Left hindlimb (tissue), 1 donor: ENCODE results near the gene RNF214.
"Not testable (repeated sequence)": the region's sequence is repeated elsewhere in the genome, so short reads cannot be mapped to it uniquely, and the experiment has no call there.

Source experiments
- DNase-seq: peaks from one replicate; pipeline ENCODE4 v3.0.0-alpha.2; 2018

RNF214 gene

DNA sequence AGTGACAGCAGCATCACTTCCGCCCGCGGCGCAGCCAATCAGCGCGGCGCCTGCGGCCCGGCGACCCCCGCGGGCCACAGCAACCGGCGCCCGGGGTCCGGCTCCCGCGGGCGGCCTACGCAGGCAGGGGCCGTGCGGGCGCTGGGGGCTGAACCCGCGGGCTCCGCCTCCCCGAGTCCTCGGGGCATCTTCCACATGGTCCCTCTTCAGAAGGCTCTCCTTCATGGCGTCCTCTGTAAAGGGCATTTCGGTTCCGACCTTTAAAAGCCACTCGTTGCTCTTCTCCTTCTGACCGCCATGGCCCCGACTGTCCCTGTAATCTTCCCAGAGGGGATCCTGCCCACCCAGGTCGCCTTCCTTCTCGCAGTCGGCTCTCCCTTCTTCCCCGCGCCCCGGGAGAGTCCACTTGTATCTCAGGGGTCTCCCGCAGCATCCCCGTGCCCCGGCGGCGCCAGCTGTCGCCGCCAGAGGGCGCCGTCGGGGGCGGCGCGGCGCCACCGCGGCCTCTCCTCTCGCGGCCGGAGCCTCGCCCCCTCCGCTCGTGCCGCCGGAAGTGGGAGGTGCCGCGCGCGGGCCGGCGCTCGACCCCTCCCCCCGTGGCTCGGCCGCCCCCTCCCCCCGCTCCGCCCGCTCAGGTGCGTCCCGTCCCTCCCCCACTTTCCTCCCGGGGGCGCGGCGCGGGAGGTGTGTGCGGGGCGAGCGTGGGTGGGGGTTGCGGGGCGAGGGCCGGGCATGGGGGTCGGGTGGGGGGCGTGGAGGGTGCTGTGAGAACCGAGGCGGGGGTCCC, at the start of gene RNF214:
TSS of gene RNF214 (plus strand) at position 580 of the 787 bp plus-strand sequence. CDS start 1,602 bp downstream, outside the sequence.
- DNase-seq = peak; percentile 87

DNA sequence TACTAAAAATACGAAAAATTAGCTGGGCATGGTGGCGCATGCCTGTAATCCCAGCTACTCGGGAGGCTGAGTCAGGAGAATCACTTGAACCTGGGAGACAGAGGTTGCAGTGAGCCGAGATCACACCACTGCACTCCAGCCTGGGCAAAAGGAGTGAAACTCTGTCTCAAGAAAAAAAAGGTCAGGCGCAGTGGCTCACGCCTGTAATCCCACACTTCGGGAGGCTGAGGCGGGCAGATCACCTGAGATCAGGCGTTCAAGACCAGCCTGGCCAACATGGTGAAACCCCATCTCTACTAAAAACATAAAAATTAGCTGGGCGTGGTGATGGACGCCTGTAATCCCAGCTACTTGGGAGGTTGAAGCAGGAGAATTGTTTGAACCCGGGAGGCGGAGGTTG, 49.3 kb upstream of the RNF214 start:
- not testable (repeated sequence) for DNase-seq

DNA sequence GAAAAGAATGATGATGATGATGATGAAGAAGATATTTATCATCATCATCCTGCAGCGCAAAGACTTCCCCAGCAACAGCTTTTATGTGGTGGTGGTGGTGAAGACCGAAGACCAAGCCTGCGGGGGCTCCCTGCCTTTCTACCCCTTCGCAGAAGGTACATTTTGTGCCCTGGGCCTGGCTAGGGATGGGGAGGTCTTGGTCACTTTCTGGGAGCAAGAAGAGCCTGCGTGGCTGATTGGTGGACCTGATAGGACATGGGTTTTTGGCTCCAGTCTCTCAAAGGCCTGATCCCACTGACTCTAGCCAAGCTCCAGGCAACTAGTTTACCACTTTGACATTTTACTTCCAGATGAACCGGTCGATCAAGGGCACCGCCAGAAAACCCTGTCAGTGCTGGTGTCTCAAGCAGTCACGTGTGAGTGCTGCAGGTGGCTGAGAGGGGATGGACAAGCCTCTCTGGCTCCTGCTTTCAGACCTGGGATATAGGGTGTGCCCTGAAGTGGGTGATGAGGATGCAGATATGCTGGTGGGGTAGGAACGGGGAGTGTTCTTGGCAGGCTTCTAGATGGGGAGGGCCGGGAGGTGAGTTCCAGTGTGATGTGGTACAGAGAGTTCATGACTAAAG, 48.6 kb upstream of the RNF214 start:
- no peak for DNase-seq

GRCh38 chr11:117185736-117186430, 46.6 kb upstream of the RNF214 start:
- no peak for DNase-seq

DNA sequence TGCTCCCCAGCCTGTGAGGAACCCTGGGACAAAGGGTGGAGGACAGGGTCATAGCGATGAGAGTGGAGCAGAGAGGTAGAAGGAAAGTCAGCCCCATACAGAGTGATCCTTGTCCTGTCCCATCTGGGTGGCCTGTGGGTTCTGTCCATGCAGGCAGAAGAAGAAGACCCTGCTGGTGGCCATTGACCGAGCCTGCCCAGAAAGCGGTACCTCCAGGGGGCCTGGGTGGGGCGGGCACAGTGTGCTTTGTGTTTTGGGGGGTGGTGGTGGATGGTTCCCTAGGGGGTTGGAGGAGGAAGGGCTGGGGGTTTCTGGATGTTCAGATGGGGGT, 46.1 kb upstream of the RNF214 start:
- no peak for DNase-seq

DNA sequence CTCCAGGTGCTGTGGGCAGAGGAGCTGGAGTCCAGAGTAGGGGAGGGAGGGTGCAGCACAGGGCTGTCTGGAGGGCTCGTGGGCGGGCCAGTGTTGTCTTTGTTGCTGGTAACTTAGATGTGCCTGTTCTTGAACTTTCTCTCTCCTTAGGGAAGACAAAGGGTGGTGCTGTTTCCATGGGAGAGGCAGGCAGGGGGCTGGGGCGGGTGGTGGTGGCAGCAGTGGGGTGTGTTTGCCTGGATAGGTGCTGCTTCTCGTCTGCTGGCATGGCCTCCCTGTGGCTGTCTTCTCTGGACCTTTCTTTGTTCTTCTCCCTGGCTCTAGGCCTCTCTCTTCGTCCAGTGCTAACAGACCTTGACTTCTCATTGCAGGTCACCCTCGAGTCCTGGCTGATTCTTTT, 45.5 kb upstream of the RNF214 start:
- DNase-seq = no peak

DNA sequence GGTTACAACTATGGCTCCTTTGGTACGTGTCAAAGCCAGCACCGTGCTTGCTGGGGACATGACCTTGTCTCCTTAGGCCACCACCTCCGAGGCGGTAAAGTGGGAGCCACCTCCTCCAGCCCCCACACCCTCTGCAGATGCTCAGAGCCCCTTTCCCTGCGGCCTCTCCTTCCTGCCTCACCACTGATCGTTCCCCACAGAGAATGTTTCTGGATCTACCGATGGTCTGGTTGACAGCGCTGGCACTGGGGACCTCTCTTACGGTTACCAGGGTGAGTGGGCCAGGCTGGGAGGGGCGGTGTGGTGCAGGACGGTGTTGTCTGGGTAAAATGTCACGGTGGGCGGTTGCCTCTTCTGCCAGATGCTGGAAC, 45.1 kb upstream of the RNF214 start:
- DNase-seq = no peak

- DNase-seq = no peak
Measured at GRCh38 chr11:117187799-117188481, 44.5 kb upstream of the RNF214 start.

- DNase-seq = no peak
Measured at GRCh38 chr11:117188620-117189081, 43.8 kb upstream of the RNF214 start.

DNA sequence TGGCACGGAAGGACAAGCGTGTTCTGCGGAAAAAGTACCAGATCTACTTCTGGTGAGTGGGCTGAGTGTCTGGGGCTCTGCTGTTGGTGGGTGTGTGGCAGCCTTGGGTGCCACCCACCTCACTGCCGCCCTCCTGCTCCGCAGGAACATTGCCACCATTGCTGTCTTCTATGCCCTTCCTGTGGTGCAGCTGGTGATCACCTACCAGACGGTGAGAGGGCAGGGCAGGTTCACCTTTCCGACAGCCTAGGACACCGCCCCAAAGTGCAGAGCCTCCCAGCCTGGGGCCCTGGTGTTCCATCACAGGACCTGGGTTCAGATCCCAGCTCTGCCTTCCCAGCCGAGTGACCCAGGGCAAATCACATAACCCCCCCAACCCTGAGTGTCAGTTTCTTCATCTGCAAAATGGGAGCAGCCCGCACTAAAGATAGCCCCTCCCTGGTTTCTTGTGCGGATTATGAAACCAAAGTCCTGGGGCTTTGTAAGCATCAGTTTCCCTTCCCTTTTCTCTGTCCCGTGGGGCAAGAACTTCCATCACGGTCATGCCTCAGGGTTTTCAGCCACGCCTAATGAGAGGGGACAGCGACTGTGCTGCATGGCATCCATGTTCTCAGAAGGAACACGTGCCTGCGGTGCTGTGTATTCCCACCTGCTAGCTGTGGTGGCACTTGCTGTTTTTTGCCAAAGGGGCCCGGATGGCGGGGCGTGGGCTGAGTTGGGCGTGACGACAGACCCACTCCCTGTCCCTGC, 43.1 kb upstream of the RNF214 start:
- no peak for DNase-seq

GRCh38 chr11:117189941-117190544, 42.4 kb upstream of the RNF214 start:
- DNase-seq = no peak

GRCh38 chr11:117191680-117192400, 40.6 kb upstream of the RNF214 start:
- no peak for DNase-seq

DNA sequence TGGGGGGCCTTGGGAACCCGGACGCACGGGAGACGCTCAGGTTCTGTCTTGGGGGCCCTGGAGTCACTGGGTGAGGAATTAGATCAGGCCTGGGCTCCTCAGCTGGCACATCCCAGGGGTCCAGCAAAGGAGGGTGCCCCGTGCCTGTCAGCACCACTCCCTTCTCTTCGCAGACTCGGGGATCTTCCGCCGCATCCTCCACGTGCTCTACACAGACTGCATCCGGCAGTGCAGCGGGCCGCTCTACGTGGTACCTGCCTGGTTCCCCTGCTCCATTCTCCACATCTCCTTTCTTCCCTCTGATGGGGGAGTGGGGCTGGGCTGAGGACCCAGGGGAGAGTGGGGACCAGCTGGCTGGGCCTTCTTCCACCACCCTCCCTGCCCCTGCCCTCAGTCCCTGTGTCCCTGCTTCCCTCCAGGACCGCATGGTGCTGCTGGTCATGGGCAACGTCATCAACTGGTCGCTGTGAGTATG, 40.0 kb upstream of the RNF214 start:
- no peak for DNase-seq

DNA sequence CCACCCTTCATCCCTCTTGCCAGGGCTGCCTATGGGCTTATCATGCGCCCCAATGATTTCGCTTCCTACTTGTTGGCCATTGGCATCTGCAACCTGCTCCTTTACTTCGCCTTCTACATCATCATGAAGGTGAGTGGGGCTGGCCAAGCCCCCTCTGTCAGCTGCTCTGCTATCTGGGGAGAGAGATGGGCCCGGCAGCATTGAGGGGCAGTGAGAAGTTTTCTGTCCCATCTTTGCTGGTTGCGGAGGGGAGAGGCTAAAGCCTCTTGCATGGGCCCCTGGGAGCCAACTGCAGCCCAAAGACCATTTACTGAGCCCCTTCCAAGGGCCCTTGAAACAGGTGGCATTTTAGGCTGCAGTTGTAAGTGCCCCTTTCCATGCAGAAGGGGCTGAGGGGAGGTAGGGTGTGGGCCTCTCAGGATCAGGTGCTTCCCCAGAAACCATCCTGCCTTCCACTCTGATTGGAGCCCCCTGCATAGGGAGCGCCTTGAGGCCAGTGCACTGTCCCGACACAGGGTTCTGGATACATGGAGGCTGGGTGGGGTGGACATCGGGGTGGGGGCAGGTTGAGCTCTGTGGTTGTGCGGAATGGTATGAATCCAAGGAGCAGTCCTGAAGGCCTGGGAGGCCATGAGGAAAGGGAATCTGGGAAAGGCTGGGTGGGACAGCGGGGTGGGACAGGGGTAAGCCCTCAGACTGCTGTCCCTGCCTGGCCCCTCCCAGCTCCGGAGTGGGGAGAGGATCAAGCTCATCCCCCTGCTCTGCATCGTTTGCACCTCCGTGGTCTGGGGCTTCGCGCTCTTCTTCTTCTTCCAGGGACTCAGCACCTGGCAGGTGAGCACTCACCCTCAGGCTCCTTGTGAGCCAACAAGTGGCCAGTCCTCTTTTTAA, 39.1 kb upstream of the RNF214 start:
- DNase-seq = no peak

- no peak for DNase-seq
Measured at GRCh38 chr11:117194267-117194666, 38.2 kb upstream of the RNF214 start.

- DNase-seq = peak; percentile 4
Measured at GRCh38 chr11:117195258-117195657, 37.2 kb upstream of the RNF214 start.

DNA sequence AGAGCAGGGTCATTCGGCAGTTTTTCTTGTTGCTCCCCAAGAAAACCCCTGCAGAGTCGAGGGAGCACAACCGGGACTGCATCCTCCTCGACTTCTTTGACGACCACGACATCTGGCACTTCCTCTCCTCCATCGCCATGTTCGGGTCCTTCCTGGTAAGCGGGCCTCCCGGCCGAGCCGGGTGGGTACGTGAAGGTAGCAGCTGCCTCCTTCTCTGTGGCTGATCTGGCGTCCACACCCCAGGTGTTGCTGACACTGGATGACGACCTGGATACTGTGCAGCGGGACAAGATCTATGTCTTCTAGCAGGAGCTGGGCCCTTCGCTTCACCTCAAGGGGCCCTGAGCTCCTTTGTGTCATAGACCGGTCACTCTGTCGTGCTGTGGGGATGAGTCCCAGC, 36.7 kb upstream of the RNF214 start:
- peak; percentile 26 for DNase-seq

GRCh38 chr11:117197006-117197405, 35.5 kb upstream of the RNF214 start:
- peak; percentile 3 for DNase-seq

DNA sequence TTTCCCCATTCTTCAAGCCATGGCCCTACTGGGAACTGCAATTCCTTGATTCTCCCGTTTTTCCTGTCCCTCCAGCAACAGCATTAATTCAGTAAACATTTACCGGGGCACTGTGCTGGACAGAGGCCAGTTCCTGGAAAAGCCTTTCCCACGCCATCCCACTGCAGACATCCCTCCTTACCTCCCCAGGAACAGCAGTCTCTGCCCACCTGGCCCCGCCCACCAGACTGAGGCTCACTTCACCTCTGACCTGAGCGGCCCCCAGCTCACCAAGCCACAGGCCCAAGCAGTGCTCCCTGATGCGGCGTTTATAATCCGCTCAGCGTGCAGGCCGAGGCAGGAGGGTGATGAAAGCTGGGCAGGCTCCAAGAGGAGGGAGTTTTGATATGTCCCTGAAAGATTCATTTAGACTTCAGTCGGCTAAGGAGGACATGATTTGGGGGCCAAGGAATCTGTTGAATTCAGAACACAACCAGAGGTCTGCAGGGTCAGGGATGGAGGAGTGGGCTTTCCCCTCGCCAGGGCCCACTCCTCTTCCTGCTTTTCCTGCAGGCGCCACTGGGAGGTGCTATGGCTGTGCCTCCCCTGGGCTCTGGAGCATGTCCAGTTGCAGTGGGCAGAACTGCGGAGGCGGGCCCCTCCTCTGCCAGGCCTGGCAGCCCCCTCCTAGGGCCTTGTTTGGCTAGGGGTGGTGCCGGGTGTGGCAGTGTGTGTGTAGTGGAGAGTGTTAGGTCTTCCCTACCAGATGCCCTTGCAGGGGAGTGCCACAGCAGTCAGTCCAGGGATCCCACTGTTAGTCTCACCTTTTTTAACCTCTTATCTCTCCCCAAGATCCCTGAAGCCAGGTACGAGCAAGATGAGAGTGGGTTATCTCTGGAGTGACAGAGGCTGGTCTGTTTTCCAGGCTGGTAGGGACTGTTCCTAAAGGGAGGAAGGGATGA, 34.7 kb upstream of the RNF214 start:
- DNase-seq = peak; percentile 43
